HEK293 (cell line): ENCODE measurements around the gene HMG20B.

Source experiments
- GLIS2 ChIP-seq: fragments of 450-650 bp; formaldehyde crosslinking; IDR thresholded peaks from 2 replicates; pipeline ENCODE4 v1.5.1; 2016; ENCODE audit warnings: missing biosample characterization, missing genetic modification characterization
- KLF10 ChIP-seq: fragments of 450-650 bp; IDR thresholded peaks from 2 replicates; pipeline ENCODE4 v1.5.1; 2018; ENCODE audit warnings: missing biosample characterization, mild to moderate bottlenecking, missing genetic modification characterization
- KLF16 ChIP-seq: fragments of 450-650 bp; formaldehyde crosslinking; IDR thresholded peaks from 2 replicates; pipeline ENCODE4 v1.5.1; 2017; ENCODE audit warnings: missing biosample characterization, missing genetic modification characterization
- KLF8 ChIP-seq: fragments of 450-650 bp; formaldehyde crosslinking; IDR thresholded peaks from 2 replicates; pipeline ENCODE4 v1.5.1; 2016; ENCODE audit warnings: missing biosample characterization, missing genetic modification characterization
- PATZ1 ChIP-seq: fragments of 450-650 bp; formaldehyde crosslinking; IDR thresholded peaks from 2 replicates; pipeline ENCODE4 v1.5.1; 2016; ENCODE audit warnings: missing biosample characterization, missing genetic modification characterization
- RBAK ChIP-seq: fragments of 450-650 bp; formaldehyde crosslinking; IDR thresholded peaks from 2 replicates; pipeline ENCODE4 v1.5.1; 2016; ENCODE audit warnings: missing biosample characterization, missing genetic modification characterization
- ZBTB10 ChIP-seq: fragments of 450-650 bp; formaldehyde crosslinking; IDR thresholded peaks from 2 replicates; pipeline ENCODE4 v1.5.1; 2016; ENCODE audit warnings: missing biosample characterization, missing genetic modification characterization
- ZBTB26 ChIP-seq: fragments of 450-650 bp; formaldehyde crosslinking; optimal IDR thresholded peaks from 2 replicates; pipeline ENCODE3; 2016; ENCODE audit warnings: missing biosample characterization, mild to moderate bottlenecking, missing genetic modification characterization
- ZFHX2 ChIP-seq: fragments of 450-650 bp; formaldehyde crosslinking; conservative IDR thresholded peaks from 2 replicates; pipeline ENCODE4 v1.5.1; 2016; ENCODE audit warnings: missing biosample characterization, missing genetic modification characterization
- ZFP37 ChIP-seq: fragments of 450-650 bp; formaldehyde crosslinking; IDR thresholded peaks from 2 replicates; pipeline ENCODE4 v1.5.1; 2016; ENCODE audit warnings: missing biosample characterization, missing genetic modification characterization
- ZNF169 ChIP-seq: fragments of 450-650 bp; formaldehyde crosslinking; IDR thresholded peaks from 2 replicates; pipeline ENCODE4 v1.5.1; 2016; ENCODE audit warnings: missing biosample characterization, missing genetic modification characterization
- ZNF24 ChIP-seq: fragments of 450-650 bp; formaldehyde crosslinking; IDR thresholded peaks from 2 replicates; pipeline ENCODE4 v1.5.1; 2016; ENCODE audit warnings: missing biosample characterization, missing genetic modification characterization
- ZNF335 ChIP-seq: fragments of 450-650 bp; formaldehyde crosslinking; conservative IDR thresholded peaks from 2 replicates; pipeline ENCODE4 v1.5.1; 2016; ENCODE audit warnings: missing biosample characterization, missing genetic modification characterization
- ZNF341 ChIP-seq: fragments of 450-650 bp; formaldehyde crosslinking; IDR thresholded peaks from 2 replicates; pipeline ENCODE4; 2016; ENCODE audit warnings: low read depth, missing biosample characterization, missing genetic modification characterization
- ZNF391 ChIP-seq: fragments of 450-650 bp; formaldehyde crosslinking; IDR thresholded peaks from 2 replicates; pipeline ENCODE4 v1.5.1; 2016; ENCODE audit warnings: low read depth, missing biosample characterization, missing genetic modification characterization, borderline replicate concordance
- ZNF629 ChIP-seq: fragments of 450-650 bp; formaldehyde crosslinking; IDR thresholded peaks from 2 replicates; pipeline ENCODE4 v1.5.1; 2017; ENCODE audit warnings: missing biosample characterization, missing genetic modification characterization
- ZNF785 ChIP-seq: fragments of 450-650 bp; formaldehyde crosslinking; IDR thresholded peaks from 2 replicates; pipeline ENCODE4 v1.5.1; 2016; ENCODE audit warnings: missing biosample characterization, missing genetic modification characterization
- TF ChIP-seq, protein P1 (sequence below): fragments of 450-650 bp; formaldehyde crosslinking; IDR thresholded peaks from 2 replicates; pipeline ENCODE4 v1.5.1; 2016; ENCODE audit warnings: missing biosample characterization, missing genetic modification characterization, low read depth
- TF ChIP-seq, protein P2 (sequence below): fragments of 450-650 bp; formaldehyde crosslinking; IDR thresholded peaks from 2 replicates; pipeline ENCODE4 v1.5.1; 2017; ENCODE audit warnings: missing biosample characterization, missing genetic modification characterization
- TF ChIP-seq, protein P3 (sequence below): fragments of 450-650 bp; formaldehyde crosslinking; IDR thresholded peaks from 2 replicates; pipeline ENCODE4 v1.5.1; 2016; ENCODE audit warnings: missing biosample characterization, missing genetic modification characterization
- TF ChIP-seq, protein P4 (sequence below): sonication (generic); formaldehyde crosslinking; IDR thresholded peaks from 2 replicates; pipeline ENCODE4 v1.8.1; 2022; ENCODE audit warnings: mild to moderate bottlenecking, moderate library complexity, missing genetic modification reagents
- TF ChIP-seq, protein P5 (sequence below): fragments of 450-650 bp; formaldehyde crosslinking; IDR thresholded peaks from 2 replicates; pipeline ENCODE4 v1.5.1; 2016; ENCODE audit warnings: missing biosample characterization, missing genetic modification characterization

HMG20B gene

GRCh38 chr19:3626473-3627350, 54.0 kb downstream of the HMG20B start, which contains the start of gene CACTIN (continued):
- TF ChIP-seq, protein P1, sequence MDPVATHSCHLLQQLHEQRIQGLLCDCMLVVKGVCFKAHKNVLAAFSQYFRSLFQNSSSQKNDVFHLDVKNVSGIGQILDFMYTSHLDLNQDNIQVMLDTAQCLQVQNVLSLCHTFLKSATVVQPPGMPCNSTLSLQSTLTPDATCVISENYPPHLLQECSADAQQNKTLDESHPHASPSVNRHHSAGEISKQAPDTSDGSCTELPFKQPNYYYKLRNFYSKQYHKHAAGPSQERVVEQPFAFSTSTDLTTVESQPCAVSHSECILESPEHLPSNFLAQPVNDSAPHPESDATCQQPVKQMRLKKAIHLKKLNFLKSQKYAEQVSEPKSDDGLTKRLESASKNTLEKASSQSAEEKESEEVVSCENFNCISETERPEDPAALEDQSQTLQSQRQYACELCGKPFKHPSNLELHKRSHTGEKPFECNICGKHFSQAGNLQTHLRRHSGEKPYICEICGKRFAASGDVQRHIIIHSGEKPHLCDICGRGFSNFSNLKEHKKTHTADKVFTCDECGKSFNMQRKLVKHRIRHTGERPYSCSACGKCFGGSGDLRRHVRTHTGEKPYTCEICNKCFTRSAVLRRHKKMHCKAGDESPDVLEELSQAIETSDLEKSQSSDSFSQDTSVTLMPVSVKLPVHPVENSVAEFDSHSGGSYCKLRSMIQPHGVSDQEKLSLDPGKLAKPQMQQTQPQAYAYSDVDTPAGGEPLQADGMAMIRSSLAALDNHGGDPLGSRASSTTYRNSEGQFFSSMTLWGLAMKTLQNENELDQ (tag by site-specific recombination), result no peak
- TF ChIP-seq, protein P2, sequence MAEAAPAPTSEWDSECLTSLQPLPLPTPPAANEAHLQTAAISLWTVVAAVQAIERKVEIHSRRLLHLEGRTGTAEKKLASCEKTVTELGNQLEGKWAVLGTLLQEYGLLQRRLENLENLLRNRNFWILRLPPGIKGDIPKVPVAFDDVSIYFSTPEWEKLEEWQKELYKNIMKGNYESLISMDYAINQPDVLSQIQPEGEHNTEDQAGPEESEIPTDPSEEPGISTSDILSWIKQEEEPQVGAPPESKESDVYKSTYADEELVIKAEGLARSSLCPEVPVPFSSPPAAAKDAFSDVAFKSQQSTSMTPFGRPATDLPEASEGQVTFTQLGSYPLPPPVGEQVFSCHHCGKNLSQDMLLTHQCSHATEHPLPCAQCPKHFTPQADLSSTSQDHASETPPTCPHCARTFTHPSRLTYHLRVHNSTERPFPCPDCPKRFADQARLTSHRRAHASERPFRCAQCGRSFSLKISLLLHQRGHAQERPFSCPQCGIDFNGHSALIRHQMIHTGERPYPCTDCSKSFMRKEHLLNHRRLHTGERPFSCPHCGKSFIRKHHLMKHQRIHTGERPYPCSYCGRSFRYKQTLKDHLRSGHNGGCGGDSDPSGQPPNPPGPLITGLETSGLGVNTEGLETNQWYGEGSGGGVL (tag by site-specific recombination), result no peak
- TF ChIP-seq KLF10 (tag by site-specific recombination), result peak; percentile 99
- TF ChIP-seq ZNF391 (tag by site-specific recombination), result peak; percentile 83; the same call in 1 of the 2 replicates
- TF ChIP-seq PATZ1 (tag by site-specific recombination), result peak; percentile 86
- TF ChIP-seq ZNF24 (tag by site-specific recombination), result peak; percentile 78
- TF ChIP-seq ZBTB10 (tag by site-specific recombination), result peak; percentile 73
- TF ChIP-seq, protein P3, sequence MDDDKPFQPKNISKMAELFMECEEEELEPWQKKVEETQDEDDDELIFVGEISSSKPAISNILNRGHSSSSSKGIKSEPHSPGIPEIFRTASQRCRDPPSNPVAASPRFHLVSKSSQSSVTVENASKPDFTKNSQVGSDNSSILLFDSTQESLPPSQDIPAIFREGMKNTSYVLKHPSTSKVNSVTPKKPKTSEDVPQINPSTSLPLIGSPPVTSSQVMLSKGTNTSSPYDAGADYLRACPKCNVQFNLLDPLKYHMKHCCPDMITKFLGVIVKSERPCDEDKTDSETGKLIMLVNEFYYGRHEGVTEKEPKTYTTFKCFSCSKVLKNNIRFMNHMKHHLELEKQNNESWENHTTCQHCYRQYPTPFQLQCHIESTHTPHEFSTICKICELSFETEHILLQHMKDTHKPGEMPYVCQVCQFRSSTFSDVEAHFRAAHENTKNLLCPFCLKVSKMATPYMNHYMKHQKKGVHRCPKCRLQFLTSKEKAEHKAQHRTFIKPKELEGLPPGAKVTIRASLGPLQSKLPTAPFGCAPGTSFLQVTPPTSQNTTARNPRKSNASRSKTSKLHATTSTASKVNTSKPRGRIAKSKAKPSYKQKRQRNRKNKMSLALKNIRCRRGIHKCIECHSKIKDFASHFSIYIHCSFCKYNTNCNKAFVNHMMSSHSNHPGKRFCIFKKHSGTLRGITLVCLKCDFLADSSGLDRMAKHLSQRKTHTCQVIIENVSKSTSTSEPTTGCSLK, result no peak
- peak; percentile 93 for TF ChIP-seq GLIS2 (tag by site-specific recombination)
- TF ChIP-seq KLF16 (tag by site-specific recombination), result peak; percentile 92
- peak; percentile 85 for TF ChIP-seq ZNF341 (tag by site-specific recombination)
- TF ChIP-seq KLF8 (tag by site-specific recombination), result peak; percentile 99
- TF ChIP-seq ZNF169, result no peak
- peak; percentile 100 for TF ChIP-seq ZNF335 (tag by site-specific recombination)
- TF ChIP-seq, protein P4, sequence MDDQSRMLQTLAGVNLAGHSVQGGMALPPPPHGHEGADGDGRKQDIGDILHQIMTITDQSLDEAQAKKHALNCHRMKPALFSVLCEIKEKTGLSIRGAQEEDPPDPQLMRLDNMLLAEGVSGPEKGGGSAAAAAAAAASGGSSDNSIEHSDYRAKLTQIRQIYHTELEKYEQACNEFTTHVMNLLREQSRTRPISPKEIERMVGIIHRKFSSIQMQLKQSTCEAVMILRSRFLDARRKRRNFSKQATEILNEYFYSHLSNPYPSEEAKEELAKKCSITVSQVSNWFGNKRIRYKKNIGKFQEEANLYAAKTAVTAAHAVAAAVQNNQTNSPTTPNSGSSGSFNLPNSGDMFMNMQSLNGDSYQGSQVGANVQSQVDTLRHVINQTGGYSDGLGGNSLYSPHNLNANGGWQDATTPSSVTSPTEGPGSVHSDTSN (CRISPR knock-in tag), result peak; percentile 82; the same call in 1 of the 2 replicates
- TF ChIP-seq ZNF785 (tag by site-specific recombination), result peak; percentile 31; the same call in 1 of the 2 replicates
- TF ChIP-seq, protein P5, sequence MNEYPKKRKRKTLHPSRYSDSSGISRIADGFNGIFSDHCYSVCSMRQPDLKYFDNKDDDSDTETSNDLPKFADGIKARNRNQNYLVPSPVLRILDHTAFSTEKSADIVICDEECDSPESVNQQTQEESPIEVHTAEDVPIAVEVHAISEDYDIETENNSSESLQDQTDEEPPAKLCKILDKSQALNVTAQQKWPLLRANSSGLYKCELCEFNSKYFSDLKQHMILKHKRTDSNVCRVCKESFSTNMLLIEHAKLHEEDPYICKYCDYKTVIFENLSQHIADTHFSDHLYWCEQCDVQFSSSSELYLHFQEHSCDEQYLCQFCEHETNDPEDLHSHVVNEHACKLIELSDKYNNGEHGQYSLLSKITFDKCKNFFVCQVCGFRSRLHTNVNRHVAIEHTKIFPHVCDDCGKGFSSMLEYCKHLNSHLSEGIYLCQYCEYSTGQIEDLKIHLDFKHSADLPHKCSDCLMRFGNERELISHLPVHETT (tag by site-specific recombination), result peak; percentile 92
- peak; percentile 97 for TF ChIP-seq ZBTB26 (tag by site-specific recombination)
- peak; percentile 77 for TF ChIP-seq ZNF629 (tag by site-specific recombination)
- peak; percentile 76; the same call in 1 of the 2 replicates for TF ChIP-seq ZFP37
- TF ChIP-seq ZFHX2 (tag by site-specific recombination), result peak; percentile 99
- TF ChIP-seq RBAK, result no peak
